ENCODE data around the gene SEC23B.

- TF ChIP-seq FOXK2 (IDR thresholded peaks at IDR 0.05): no peak
- no peak for TF ChIP-seq SUZ12 (IDR thresholded peaks at IDR 0.05; ENCODE audit: unreplicated experiment)
- TF ChIP-seq MAX (IDR thresholded peaks at IDR 0.05; ENCODE audit: low read depth, low read length): no peak
- TF ChIP-seq PAX5 (IDR thresholded peaks at IDR 0.05; ENCODE audit: borderline replicate concordance, low read depth, low read length): no peak
- TF ChIP-seq TBL1XR1 (IDR thresholded peaks at IDR 0.05; ENCODE audit: low read depth, low read length): no peak
- TF ChIP-seq SKIL (IDR thresholded peaks at IDR 0.05; ENCODE audit: low read depth, poor library complexity, severe bottlenecking): no peak
- TF ChIP-seq ASH2L (IDR thresholded peaks at IDR 0.05; ENCODE audit: borderline replicate concordance, low read depth): no peak
- TF ChIP-seq ETV6 (conservative IDR thresholded peaks at IDR 0.05 in 1 of 2, IDR thresholded peaks at IDR 0.05 in 1 of 2; ENCODE audit: borderline replicate concordance in 1 of 2, low read depth in 1 of 2): no peak
- TF ChIP-seq, protein P1, sequence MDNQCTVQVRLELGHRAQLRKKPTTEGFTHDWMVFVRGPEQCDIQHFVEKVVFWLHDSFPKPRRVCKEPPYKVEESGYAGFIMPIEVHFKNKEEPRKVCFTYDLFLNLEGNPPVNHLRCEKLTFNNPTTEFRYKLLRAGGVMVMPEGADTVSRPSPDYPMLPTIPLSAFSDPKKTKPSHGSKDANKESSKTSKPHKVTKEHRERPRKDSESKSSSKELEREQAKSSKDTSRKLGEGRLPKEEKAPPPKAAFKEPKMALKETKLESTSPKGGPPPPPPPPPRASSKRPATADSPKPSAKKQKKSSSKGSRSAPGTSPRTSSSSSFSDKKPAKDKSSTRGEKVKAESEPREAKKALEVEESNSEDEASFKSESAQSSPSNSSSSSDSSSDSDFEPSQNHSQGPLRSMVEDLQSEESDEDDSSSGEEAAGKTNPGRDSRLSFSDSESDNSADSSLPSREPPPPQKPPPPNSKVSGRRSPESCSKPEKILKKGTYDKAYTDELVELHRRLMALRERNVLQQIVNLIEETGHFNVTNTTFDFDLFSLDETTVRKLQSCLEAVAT (IDR thresholded peaks at IDR 0.05): no peak
Observed at GRCh38 chr20:18496042-18496441, 11.7 kb upstream of the SEC23B start.
